HPDE6-E6E7 (cell line): Measurements from ENCODE around the gene STX3.
"Not testable (repeated sequence)": the region's sequence is repeated elsewhere in the genome, so short reads cannot be mapped to it uniquely, and the experiment has no call there.

Source experiments
- DNase-seq: peaks from one replicate; pipeline ENCODE4 v3.0.0; 2011; ENCODE audit warnings: missing footprints; ENCODE audit errors: extremely low spot score

STX3 gene

GRCh38 chr11:59758401-59759037 lies 3.3 kb downstream of the STX3 start:
- DNase-seq = no peak

- DNase-seq = no peak
Measured at GRCh38 chr11:59759900-59760299, 4.7 kb downstream of the STX3 start.

- no peak for DNase-seq
Measured at GRCh38 chr11:59760771-59761170, 5.6 kb downstream of the STX3 start.

- no peak for DNase-seq
Measured at GRCh38 chr11:59761993-59762392, 6.8 kb downstream of the STX3 start.

- no peak for DNase-seq
Measured at GRCh38 chr11:59765068-59765735, 10.0 kb downstream of the STX3 start.

- DNase-seq = no peak
Measured at GRCh38 chr11:59766542-59767224, 11.5 kb downstream of the STX3 start.

- DNase-seq = no peak
Measured at GRCh38 chr11:59767225-59767611, 12.0 kb downstream of the STX3 start.

GRCh38 chr11:59769111-59769510 lies 13.9 kb downstream of the STX3 start:
- no peak for DNase-seq

- no peak for DNase-seq
Measured at GRCh38 chr11:59769828-59770227, 14.7 kb downstream of the STX3 start.

GRCh38 chr11:59770319-59770718 lies 15.1 kb downstream of the STX3 start:
- no peak for DNase-seq

GRCh38 chr11:59770869-59771268 lies 15.7 kb downstream of the STX3 start:
- no peak for DNase-seq

- DNase-seq = no peak
Measured at GRCh38 chr11:59771605-59772004, 16.4 kb downstream of the STX3 start.

- no peak for DNase-seq
Measured at GRCh38 chr11:59773083-59773440, 17.9 kb downstream of the STX3 start.

GRCh38 chr11:59776210-59777066 lies 21.3 kb downstream of the STX3 start:
- DNase-seq = peak; percentile 97

GRCh38 chr11:59777104-59777503 lies 21.9 kb downstream of the STX3 start:
- DNase-seq = no peak

- DNase-seq = no peak
Measured at GRCh38 chr11:59778122-59778521, 22.9 kb downstream of the STX3 start.

- DNase-seq = no peak
Measured at GRCh38 chr11:59779487-59779886, 24.3 kb downstream of the STX3 start.

- no peak for DNase-seq
Measured at GRCh38 chr11:59782080-59782479, 26.9 kb downstream of the STX3 start.

- DNase-seq = no peak
Measured at GRCh38 chr11:59783632-59784090, 28.5 kb downstream of the STX3 start.

GRCh38 chr11:59784441-59784840 lies 29.3 kb downstream of the STX3 start:
- DNase-seq = not testable (repeated sequence)

- DNase-seq = no peak
Measured at GRCh38 chr11:59785818-59786217, 30.6 kb downstream of the STX3 start.

- no peak for DNase-seq
Measured at GRCh38 chr11:59787255-59787588, 32.0 kb downstream of the STX3 start.
